IMR-90 (cell line): ENCODE results near the gene PBX3.

Experiments used
- BHLHE40 ChIP-seq: fragments of 150-350 bp; IDR thresholded peaks from 2 replicates; pipeline ENCODE4 v1.6.1; 2016; ENCODE audit warnings: mild to moderate bottlenecking, low read depth, low read length
- CEBPB ChIP-seq: IDR thresholded peaks from 2 replicates; pipeline ENCODE4 v1.6.1; 2012; ENCODE audit warnings: low read depth, low read length, improper control_type of control experiment
- CHD1 ChIP-seq: IDR thresholded peaks from 2 replicates; pipeline ENCODE4 v1.6.1; 2012; ENCODE audit warnings: low read depth, low read length, improper control_type of control experiment
- CTCF ChIP-seq: conservative IDR thresholded peaks from 2 replicates; pipeline ENCODE4 v1.5.1; 2012; ENCODE audit warnings: mild to moderate bottlenecking, low read depth, low read length, improper control_type of control experiment
- ELK1 ChIP-seq: fragments of 150-350 bp; IDR thresholded peaks from 2 replicates; pipeline ENCODE4 v1.6.1; 2016; ENCODE audit warnings: low read depth, mild to moderate bottlenecking, low read length, moderate library complexity, borderline replicate concordance
- FOS ChIP-seq: fragments of 150-350 bp; IDR thresholded peaks from 2 replicates; pipeline ENCODE4 v1.6.1; 2016; ENCODE audit warnings: low read depth, low read length
- MAFK ChIP-seq: IDR thresholded peaks from 2 replicates; pipeline ENCODE4 v1.6.1; 2012; ENCODE audit warnings: low read depth, low read length, improper control_type of control experiment
- MAZ ChIP-seq: IDR thresholded peaks from 2 replicates; pipeline ENCODE4 v1.6.1; 2012; ENCODE audit warnings: low read depth, mild to moderate bottlenecking, low read length, improper control_type of control experiment, moderate library complexity, borderline replicate concordance
- MXI1 ChIP-seq: IDR thresholded peaks from 2 replicates; pipeline ENCODE4 v1.6.1; 2012; ENCODE audit warnings: low read depth, mild to moderate bottlenecking, low read length, moderate library complexity, borderline replicate concordance
- NFE2L2 ChIP-seq: fragments of 150-350 bp; IDR thresholded peaks from 2 replicates; pipeline ENCODE4 v1.6.1; 2016; ENCODE audit warnings: low read depth, mild to moderate bottlenecking, low read length
- POLR2A ChIP-seq: IDR thresholded peaks from 2 replicates; pipeline ENCODE4 v1.6.1; 2012; ENCODE audit warnings: mild to moderate bottlenecking, low read depth, low read length
- RAD21 ChIP-seq: IDR thresholded peaks from 2 replicates; pipeline ENCODE4 v1.6.1; 2012; ENCODE audit warnings: low read length, improper control_type of control experiment
- RFX5 ChIP-seq: IDR thresholded peaks from 2 replicates; pipeline ENCODE4 v1.8.0; 2012; ENCODE audit warnings: low read depth, mild to moderate bottlenecking, low read length, moderate library complexity
- SMC3 ChIP-seq: fragments of 150-350 bp; IDR thresholded peaks from 2 replicates; pipeline ENCODE4 v1.6.1; 2016; ENCODE audit warnings: low read depth, mild to moderate bottlenecking, antibody characterized with exemption, low read length, moderate library complexity

- TF ChIP-seq CHD1 (no peak), CTCF (no peak), BHLHE40 (no peak), RFX5 (no peak), POLR2A (no peak), CEBPB (no peak), RAD21 (no peak), FOS (no peak), MXI1 (no peak), ELK1 (no peak), MAZ (no peak), SMC3 (no peak), NFE2L2 (no peak), MAFK (no peak)
These were observed 3.3 kb upstream of the PBX3 start for GRCh38 chr9:125743682-125744428.
